ENCODE results near the gene KIRREL1.

KIRREL1 gene

DNA sequence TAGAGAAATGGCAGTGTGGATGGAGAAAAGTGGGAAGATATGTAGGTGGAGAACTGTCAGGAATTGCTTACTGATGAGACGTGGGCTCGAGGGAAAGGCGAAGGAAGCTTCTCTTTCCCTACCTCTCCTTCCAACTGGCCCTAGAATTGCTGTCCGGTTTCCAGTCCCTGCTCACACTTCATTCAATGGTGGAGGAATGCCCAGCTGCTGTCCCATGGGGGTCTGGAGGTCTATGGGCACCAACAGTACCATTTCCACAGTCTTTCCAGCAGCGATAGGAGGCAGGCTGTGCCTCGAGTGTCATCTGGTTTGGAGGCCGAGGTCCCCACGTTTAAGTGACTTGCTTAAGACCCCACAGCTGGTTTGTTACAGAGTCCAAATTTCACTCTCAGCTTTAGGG, 155.7 kb downstream of the KIRREL1 start:
- DNase-seq: no peak
